WERI-Rb-1 (cell line): ENCODE data around the gene SLC2A9.
A peak's percentile ranks its signal among the peaks of the same experiment; 100 is the strongest.

ENCODE experiments used
- DNase-seq: peaks from one replicate; pipeline ENCODE4 v3.0.0-alpha.2; 2020
- H3K27ac ChIP-seq: fragments of 250-450 bp; sonication (Bioruptor Pico); 2 replicates; pipeline ENCODE4 v1.5.1; 2020; ENCODE audit warnings: mild to moderate bottlenecking, moderate library complexity
- H3K27me3 ChIP-seq: fragments of 250-450 bp; sonication (Bioruptor Pico); 2 replicates; pipeline ENCODE4 v1.5.1; 2021; ENCODE audit warnings: mild to moderate bottlenecking, low read depth, moderate library complexity; ENCODE audit not compliant: insufficient read depth, severe bottlenecking
- H3K36me3 ChIP-seq: fragments of 250-450 bp; sonication (Bioruptor Pico); 2 replicates; pipeline ENCODE4 v1.5.1; 2020; ENCODE audit warnings: mild to moderate bottlenecking, moderate library complexity
- H3K4me3 ChIP-seq: 2 replicates; pipeline ENCODE4 v1.5.1; 2011; ENCODE audit warnings: low read depth, mild to moderate bottlenecking, control low read depth, low read length
- H3K9me3 ChIP-seq: fragments of 250-450 bp; sonication (Bioruptor Pico); 2 replicates; pipeline ENCODE4 v1.5.1; 2021; ENCODE audit warnings: mild to moderate bottlenecking, moderate library complexity; ENCODE audit not compliant: severe bottlenecking
- TF ChIP-seq, protein P1 (sequence below): IDR thresholded peaks from 2 replicates; pipeline ENCODE4 v1.5.1; 2011; ENCODE audit warnings: low read depth, mild to moderate bottlenecking, control low read depth, inconsistent platforms, low read length

SLC2A9 gene

DNA sequence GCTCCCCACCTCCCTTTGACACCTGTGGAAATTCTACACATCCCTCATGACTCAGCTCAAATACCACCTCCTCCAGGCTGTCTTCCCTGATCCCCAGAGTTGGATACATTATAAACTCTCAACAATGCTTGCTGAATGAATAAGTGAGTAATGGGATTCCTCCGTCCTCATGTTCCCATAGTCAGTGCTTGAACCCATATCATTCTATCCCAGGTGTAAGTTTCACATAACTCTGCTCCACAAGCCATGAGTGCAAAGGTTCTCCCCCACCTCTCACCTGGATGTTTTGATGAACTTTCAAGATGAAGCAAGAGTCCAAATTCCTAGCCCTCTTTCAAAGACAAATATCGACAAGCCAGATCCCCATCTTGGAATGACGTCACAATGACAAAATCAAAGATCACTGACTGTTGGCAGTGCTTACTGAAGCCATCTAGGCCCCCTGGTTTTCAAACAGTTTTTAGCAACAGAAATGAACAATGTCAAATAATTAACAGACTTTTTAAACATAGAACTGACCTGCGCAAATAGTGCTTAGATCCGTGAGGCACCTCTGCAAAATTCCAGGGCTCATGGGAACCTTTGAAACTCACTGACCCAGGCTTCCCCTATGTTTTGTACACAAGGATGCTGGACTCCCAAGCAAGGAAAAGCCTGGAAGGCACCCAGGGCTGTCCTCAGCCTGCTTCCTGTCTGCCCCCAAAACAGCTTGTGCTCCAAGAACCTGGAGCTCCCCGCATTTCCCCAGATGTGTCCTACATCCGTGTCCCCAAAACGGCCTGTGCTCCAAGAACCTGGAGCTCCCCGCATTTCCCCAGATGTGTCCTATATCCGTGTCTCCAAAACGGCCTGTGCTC is 4.0 kb downstream of the SLC2A9 start:
- H3K4me3 ChIP-seq: no peak overlapping the region
- no peak for DNase-seq
- no peaks in the 10 kb centered on the region for H3K36me3 ChIP-seq
- TF ChIP-seq, protein P1, sequence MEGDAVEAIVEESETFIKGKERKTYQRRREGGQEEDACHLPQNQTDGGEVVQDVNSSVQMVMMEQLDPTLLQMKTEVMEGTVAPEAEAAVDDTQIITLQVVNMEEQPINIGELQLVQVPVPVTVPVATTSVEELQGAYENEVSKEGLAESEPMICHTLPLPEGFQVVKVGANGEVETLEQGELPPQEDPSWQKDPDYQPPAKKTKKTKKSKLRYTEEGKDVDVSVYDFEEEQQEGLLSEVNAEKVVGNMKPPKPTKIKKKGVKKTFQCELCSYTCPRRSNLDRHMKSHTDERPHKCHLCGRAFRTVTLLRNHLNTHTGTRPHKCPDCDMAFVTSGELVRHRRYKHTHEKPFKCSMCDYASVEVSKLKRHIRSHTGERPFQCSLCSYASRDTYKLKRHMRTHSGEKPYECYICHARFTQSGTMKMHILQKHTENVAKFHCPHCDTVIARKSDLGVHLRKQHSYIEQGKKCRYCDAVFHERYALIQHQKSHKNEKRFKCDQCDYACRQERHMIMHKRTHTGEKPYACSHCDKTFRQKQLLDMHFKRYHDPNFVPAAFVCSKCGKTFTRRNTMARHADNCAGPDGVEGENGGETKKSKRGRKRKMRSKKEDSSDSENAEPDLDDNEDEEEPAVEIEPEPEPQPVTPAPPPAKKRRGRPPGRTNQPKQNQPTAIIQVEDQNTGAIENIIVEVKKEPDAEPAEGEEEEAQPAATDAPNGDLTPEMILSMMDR: no peak
- no peak overlapping the region for H3K27ac ChIP-seq
- H3K27me3 ChIP-seq: no peaks in the 10 kb centered on the region
- no peaks in the 10 kb centered on the region for H3K9me3 ChIP-seq

DNA sequence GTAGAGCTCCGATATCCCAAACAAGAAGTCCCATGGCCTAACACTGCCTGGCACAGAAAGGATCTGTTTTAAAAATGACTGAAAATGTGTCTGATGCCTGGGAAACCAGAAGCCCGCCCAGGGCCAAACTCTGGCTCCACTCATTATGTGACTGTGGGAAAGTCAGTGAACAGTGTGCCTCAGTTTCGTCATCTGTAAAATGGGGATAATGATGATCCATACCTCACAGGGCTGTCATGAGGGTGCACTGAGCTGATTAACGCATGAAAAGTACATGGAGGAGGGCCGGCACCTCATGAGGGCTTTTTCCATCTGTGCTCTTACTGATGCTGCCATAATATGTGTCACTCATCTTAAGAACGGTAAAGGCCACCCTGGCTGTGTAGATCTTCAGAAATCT is 5.1 kb downstream of the SLC2A9 start:
- Histone ChIP-seq H3K27ac (no peak overlapping the region), H3K9me3 (no peaks in the 10 kb centered on the region), H3K36me3 (no peaks in the 10 kb centered on the region), H3K27me3 (no peaks in the 10 kb centered on the region), H3K4me3 (no peak overlapping the region)
- TF ChIP-seq, protein P1: no peak
- DNase-seq: no peak

DNA sequence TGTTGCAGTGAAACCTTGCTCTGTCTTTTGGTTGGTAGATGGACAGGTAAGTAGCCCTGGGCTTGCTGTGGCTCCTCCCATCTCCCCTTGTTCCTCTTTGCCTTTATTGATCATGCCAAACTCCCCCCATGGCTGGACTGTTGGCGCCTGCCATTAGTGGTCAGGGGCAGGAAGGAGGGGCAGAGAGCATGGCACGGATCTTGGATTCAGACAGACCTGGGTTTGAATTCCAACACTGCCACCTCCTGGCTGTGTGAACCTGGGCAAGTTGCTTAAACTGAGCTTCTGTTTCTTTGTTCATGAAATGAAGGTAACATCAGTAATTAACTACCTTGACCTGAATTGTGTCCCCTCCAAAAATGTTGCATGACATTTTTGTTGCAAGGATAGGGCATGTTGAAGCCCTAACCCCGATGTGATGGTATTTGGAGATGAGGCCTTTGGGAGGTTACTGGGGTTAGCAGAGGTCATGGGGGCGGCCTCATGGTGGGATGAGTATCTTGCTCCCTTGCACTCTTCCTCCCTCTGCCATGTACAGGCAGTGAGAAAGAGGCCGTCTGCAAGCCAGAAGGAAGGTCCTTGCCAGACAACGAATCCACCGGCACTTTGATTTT is 6.0 kb downstream of the SLC2A9 start:
- TF ChIP-seq, protein P1: peak; percentile 86
- Histone ChIP-seq H3K9me3 (no peaks in the 10 kb centered on the region), H3K27me3 (no peaks in the 10 kb centered on the region), H3K36me3 (no peaks in the 10 kb centered on the region; the same call in 1 of the 2 replicates), H3K4me3 (no peak overlapping the region), H3K27ac (no peak overlapping the region)
- DNase-seq: peak; percentile 76

DNA sequence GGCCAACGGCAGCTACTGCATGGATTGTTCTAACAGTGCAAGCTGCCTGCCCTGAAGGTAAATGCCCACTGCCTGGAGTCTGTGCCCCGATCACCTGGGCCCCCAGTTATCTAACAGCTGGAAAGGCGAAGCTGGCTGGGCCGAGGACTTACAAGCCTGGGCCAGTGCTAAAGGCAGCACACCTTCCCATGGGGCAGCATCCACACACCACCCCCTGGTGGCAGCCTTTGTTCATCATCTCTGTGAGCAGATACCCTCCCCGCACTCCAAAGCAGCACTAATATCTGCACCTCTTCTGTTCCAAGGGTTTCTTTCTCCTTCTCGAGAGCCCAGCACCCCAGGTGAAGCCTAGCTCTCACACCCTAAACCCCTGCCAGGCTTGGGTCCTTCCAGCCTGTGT is 7.6 kb downstream of the SLC2A9 start:
- TF ChIP-seq, protein P1: peak; percentile 91
- Histone ChIP-seq H3K4me3 (no peak overlapping the region), H3K27ac (no peak overlapping the region), H3K9me3 (no peaks in the 10 kb centered on the region), H3K27me3 (no peaks in the 10 kb centered on the region), H3K36me3 (no peaks in the 10 kb centered on the region; the same call in 1 of the 2 replicates)
- DNase-seq: peak; percentile 81

DNA sequence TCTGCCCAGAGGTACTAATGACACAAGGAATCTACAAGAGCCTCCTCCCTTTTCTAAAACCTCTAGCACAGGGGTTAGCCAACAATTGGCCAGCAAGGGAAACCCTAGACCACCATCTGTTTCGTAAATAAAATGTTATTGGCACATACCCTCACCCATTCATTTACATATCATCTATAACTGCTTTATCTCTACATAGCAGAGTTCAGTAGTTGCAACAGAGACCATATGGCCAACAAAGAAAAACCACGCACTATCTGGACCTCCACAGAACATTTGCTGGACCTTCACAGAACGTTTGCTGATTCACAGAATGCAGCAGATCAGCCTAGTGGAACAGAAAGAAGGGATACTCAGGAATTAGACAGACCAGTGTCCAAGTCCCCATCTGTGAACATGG is 9.4 kb downstream of the SLC2A9 start:
- no peak overlapping the region for H3K27ac ChIP-seq
- TF ChIP-seq, protein P1: no peak
- no peaks in the 10 kb centered on the region for H3K27me3 ChIP-seq
- no peak for DNase-seq
- H3K9me3 ChIP-seq: no peaks in the 10 kb centered on the region
- H3K36me3 ChIP-seq: no peaks in the 10 kb centered on the region; the same call in 1 of the 2 replicates
- H3K4me3 ChIP-seq: no peak overlapping the region
